Measurements from ENCODE around the gene DNASE1L3. TPM values are rescaled to one million over a fixed set of nuclear protein-coding genes. Genes with fewer than 3 reads are reported as not detected.
A peak's percentile ranks its signal among the peaks of the same experiment; 100 is the strongest.

The DNASE1L3 gene
- total and polyA plus RNA-seq, 3 experiments from 2014 or later, result not detected

DNA sequence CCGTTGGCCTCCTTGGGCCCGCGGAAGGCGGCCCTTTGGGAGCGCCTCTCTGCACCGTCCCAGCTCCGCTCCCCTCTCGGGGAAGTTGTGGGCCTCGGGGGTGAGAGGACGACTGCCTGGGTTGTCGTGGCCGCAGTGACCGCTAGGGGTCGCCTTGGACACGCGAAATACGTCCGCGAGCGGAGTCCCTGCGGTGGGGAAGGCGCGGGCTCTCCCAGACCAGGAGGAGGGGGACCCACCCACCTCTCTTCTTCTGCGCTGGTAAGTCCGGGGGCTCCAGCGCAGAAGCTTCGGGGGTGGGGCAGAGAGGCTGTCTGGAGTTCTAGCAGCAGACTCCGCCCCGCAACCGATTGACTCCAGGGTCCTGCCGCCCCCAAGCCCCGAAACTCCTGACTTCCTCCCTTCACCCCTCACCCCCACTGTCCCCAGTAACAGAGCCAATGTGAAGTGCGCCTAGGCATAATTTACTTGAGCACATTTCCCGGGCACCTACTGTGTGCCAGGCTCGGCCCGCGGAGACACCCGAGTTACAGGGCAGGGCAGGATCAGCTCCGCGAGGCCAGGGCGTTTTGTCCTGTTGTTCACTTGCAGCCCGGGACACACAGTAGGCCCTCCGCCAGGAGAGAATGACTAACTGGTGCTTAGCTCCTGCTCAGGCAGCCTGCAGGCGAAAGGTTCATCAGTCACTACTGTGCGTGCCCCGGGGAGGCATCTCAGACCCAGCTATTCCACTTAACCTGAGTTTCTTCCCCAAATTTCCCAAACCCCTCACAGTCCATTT is 32.8 kb downstream of the DNASE1L3 start:
- peaks cover 10% of the 10 kb centered on the region for H3K4me1 ChIP-seq (ENCODE audit: insufficient read depth, low read length)
- H3K27me3 ChIP-seq (ENCODE audit: insufficient read depth, low read length, poor library complexity, severe bottlenecking), result no peaks in the 10 kb centered on the region
- Mint-ChIP-seq H3K27ac (peak overlapping the region in 2 of 8 donors; percentile 33 to 48), H3K9me3 (no peaks in the 10 kb centered on the region), H3K4me3 (peak overlapping the region; percentile 61 to 89 (median 71)), H3K4me1 (peaks cover 7 to 18% (median 10%) of the 10 kb centered on the region in 3 donors), H3K36me3 (no peaks in the 10 kb centered on the region), H3K27me3 (peaks cover 0 to 5% of the 10 kb centered on the region in 2 donors)
- ChIA-PET POLR2A (no interaction called here), CTCF (interaction anchor here (0.6 to 2.7 kb wide), 21 partner anchors 8 to 354 kb away, joined by 3 to 31 read pairs (median 4); partner anchors contain the start of genes FLNB, HTD2 and RPP14)
- peak; percentile 72 to 89 (median 84) for DNase-seq
- H3K4me3 ChIP-seq (ENCODE audit: low read length), result peak overlapping the region; percentile 55
- no peaks in the 10 kb centered on the region for H3K36me3 ChIP-seq (ENCODE audit: insufficient read depth, low read length)
- H3K27ac ChIP-seq (ENCODE audit: low read depth, low read length), result no peak overlapping the region
- no peaks in the 10 kb centered on the region for H3K9me3 ChIP-seq (ENCODE audit: low read length)

DNA sequence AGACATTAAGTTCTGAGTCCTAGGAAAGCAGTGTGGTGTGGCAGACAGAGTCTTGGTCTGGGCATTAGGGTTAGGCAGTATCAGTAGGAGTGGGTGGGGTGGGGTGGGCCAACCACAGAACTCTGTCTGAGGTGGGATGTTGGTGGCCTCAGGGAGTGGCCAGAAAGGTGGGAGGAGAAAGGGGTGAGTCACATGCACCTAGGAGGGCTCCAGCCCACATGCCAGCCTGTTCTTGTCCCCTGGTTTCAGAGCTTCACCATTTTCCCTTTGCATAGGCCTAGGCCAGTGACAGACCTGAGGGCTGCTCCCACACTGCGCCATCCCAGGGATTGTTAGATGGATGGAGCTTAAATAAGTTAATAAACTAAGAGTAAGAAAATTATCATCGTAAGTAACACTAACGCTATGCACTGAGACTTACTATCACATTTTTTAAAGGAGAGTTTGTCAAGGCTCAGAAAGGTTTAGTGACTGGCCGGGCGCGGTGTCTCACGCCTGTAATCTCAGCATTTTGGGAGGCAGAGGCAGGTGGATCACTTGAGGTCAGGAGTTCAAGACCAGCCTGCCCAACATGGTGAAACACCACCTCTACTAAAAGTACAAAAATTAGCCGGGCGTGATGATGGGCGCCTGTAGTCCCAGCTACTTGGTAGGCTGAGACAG is 33.8 kb downstream of the DNASE1L3 start:
- Mint-ChIP-seq H3K4me3 (peak overlapping the region in 3 of 7 donors; percentile 68 to 89 (median 78)), H3K36me3 (peaks cover 0 to under 1% (median 0%) of the 10 kb centered on the region in 3 donors), H3K27me3 (peaks cover 0 to 5% of the 10 kb centered on the region in 2 donors), H3K4me1 (peaks cover 7 to 18% (median 10%) of the 10 kb centered on the region in 3 donors), H3K27ac (no peak overlapping the region), H3K9me3 (no peaks in the 10 kb centered on the region)
- Histone ChIP-seq H3K4me3 (ENCODE audit: low read length) (no peak overlapping the region), H3K9me3 (ENCODE audit: low read length) (no peaks in the 10 kb centered on the region), H3K27me3 (ENCODE audit: insufficient read depth, low read length, poor library complexity, severe bottlenecking) (no peaks in the 10 kb centered on the region), H3K36me3 (ENCODE audit: insufficient read depth, low read length) (no peaks in the 10 kb centered on the region), H3K27ac (ENCODE audit: low read depth, low read length) (no peak overlapping the region), H3K4me1 (ENCODE audit: insufficient read depth, low read length) (peaks cover 10% of the 10 kb centered on the region)
- no peak for DNase-seq
- ChIA-PET CTCF (interaction anchor here (0.6 to 2.7 kb wide), 21 partner anchors 9 to 451 kb away, joined by 3 to 31 read pairs (median 4); partner anchors contain the start of genes FLNB, HTD2 and RPP14), POLR2A (no interaction called here)

DNA sequence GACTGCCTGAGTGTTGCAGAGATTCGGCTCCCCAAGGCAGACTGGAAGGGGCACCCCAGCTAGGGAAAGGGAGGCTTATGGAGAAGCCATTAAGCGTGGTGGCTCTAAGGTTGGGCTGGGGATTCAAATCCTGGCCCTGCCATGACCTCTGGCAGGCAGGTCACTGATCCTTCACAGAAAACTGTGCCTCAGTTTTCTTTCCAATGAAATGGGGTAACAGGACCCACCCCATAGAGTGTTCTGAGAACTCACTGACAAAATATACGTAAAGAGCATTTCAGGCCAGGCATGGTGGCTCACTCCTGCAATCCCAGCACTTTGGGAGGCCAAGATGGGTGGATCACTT is 34.6 kb downstream of the DNASE1L3 start:
- Histone ChIP-seq H3K27me3 (ENCODE audit: insufficient read depth, low read length, poor library complexity, severe bottlenecking) (no peaks in the 10 kb centered on the region), H3K36me3 (ENCODE audit: insufficient read depth, low read length) (no peaks in the 10 kb centered on the region), H3K4me1 (ENCODE audit: insufficient read depth, low read length) (peaks cover 10% of the 10 kb centered on the region), H3K9me3 (ENCODE audit: low read length) (no peaks in the 10 kb centered on the region), H3K27ac (ENCODE audit: low read depth, low read length) (no peak overlapping the region), H3K4me3 (ENCODE audit: low read length) (no peak overlapping the region)
- peaks cover 0 to 5% (median 0%) of the 10 kb centered on the region in 3 donors for H3K36me3 Mint-ChIP-seq
- peak overlapping the region in 1 of 7 donors; percentile 46 for H3K4me3 Mint-ChIP-seq
- H3K27ac Mint-ChIP-seq, result no peak overlapping the region
- POLR2A ChIA-PET, result no interaction called here
- DNase-seq, result no peak
- peaks cover 0 to 5% of the 10 kb centered on the region in 2 donors for H3K27me3 Mint-ChIP-seq
- no peaks in the 10 kb centered on the region for H3K9me3 Mint-ChIP-seq
- CTCF ChIA-PET, result interaction anchor here (1.5 to 2.0 kb wide), 2 partner anchors 8 to 64 kb away, joined by 3 to 4 read pairs; no protein-coding TSS in a partner anchor
- peaks cover 7 to 18% (median 10%) of the 10 kb centered on the region in 3 donors for H3K4me1 Mint-ChIP-seq

DNA sequence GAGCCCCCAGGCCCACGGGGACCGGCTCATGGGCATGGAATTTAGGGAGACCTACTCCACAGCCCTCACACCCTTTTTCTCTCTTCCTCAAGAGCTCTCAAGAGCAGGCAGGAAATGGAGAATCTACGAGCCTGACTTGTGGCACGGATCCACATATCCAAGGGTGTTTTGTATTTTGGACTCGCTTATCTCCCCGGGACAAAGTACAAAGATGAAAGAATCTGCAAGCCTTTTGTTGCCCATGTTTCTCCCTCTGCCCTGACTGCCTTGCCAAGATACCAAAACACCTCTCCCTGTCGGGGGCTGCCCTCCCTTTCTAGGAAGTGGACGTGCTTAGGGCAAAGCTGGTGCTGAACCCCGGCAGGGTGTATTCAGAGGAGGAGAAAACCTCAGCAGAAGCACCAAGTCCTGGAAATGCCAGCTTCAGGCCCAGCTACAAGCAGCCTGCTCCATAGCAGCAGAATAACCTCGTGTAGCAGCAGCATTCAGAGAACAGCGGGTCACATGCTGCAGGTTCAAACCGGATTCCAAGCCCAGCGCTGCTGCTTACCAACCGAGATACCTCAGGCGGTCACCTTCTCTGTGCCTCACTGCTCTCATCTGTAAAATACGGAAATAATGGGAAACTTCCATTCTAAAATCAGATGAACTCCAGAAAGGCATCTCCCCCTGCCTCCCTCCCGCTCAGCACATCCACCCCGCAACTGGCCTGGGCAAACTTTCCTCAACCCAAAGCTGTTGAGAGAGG is 35.2 kb downstream of the DNASE1L3 start:
- ChIA-PET POLR2A (interaction anchor here (0.5 kb wide), 1 partner anchor 163 kb away, joined by 3 read pairs; no protein-coding TSS in a partner anchor), CTCF (interaction anchor here (1.5 to 2.0 kb wide), 2 partner anchors 8 to 65 kb away, joined by 3 to 4 read pairs; no protein-coding TSS in a partner anchor)
- Histone ChIP-seq H3K27me3 (ENCODE audit: insufficient read depth, low read length, poor library complexity, severe bottlenecking) (no peaks in the 10 kb centered on the region), H3K4me1 (ENCODE audit: insufficient read depth, low read length) (peaks cover 10% of the 10 kb centered on the region), H3K9me3 (ENCODE audit: low read length) (no peaks in the 10 kb centered on the region), H3K36me3 (ENCODE audit: insufficient read depth, low read length) (no peaks in the 10 kb centered on the region), H3K27ac (ENCODE audit: low read depth, low read length) (no peak overlapping the region), H3K4me3 (ENCODE audit: low read length) (no peak overlapping the region)
- Mint-ChIP-seq H3K4me1 (peaks cover 7 to 18% (median 10%) of the 10 kb centered on the region in 3 donors), H3K27ac (peak overlapping the region in 1 of 8 donors; percentile 47), H3K4me3 (no peak overlapping the region), H3K36me3 (peaks cover 0 to 5% (median 3%) of the 10 kb centered on the region in 3 donors), H3K9me3 (no peaks in the 10 kb centered on the region), H3K27me3 (peaks cover 0 to 5% of the 10 kb centered on the region in 2 donors)
- DNase-seq, result no peak

DNA sequence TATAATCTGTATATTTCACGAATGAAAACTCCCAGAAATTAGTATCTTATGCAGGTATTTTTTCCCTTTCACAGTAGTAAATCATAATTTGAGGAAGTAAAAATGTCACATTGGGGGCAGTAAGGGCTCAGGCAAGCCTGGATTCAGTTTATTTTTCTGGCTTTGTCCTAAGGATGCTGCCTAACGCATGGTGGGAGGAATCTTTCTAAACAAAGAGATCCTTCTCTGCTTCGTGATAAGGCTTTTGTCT is 35.7 kb downstream of the DNASE1L3 start:
- no peaks in the 10 kb centered on the region for H3K9me3 Mint-ChIP-seq
- no peak overlapping the region for H3K4me3 Mint-ChIP-seq
- ChIA-PET CTCF (interaction anchor here (1.5 kb wide), 1 partner anchor 9 kb away, joined by 3 read pairs; no protein-coding TSS in a partner anchor), POLR2A (interaction anchor here (0.5 kb wide), 1 partner anchor 164 kb away, joined by 3 read pairs; no protein-coding TSS in a partner anchor)
- Histone ChIP-seq H3K4me3 (ENCODE audit: low read length) (no peak overlapping the region), H3K36me3 (ENCODE audit: insufficient read depth, low read length) (no peaks in the 10 kb centered on the region), H3K9me3 (ENCODE audit: low read length) (no peaks in the 10 kb centered on the region), H3K4me1 (ENCODE audit: insufficient read depth, low read length) (peaks cover 10% of the 10 kb centered on the region), H3K27me3 (ENCODE audit: insufficient read depth, low read length, poor library complexity, severe bottlenecking) (no peaks in the 10 kb centered on the region), H3K27ac (ENCODE audit: low read depth, low read length) (no peak overlapping the region)
- peaks cover 0 to 9% (median 3%) of the 10 kb centered on the region in 3 donors for H3K36me3 Mint-ChIP-seq
- peaks cover 0 to 5% of the 10 kb centered on the region in 2 donors for H3K27me3 Mint-ChIP-seq
- H3K4me1 Mint-ChIP-seq, result peaks cover 7 to 18% (median 10%) of the 10 kb centered on the region in 3 donors
- H3K27ac Mint-ChIP-seq, result no peak overlapping the region
- DNase-seq, result no peak

DNA sequence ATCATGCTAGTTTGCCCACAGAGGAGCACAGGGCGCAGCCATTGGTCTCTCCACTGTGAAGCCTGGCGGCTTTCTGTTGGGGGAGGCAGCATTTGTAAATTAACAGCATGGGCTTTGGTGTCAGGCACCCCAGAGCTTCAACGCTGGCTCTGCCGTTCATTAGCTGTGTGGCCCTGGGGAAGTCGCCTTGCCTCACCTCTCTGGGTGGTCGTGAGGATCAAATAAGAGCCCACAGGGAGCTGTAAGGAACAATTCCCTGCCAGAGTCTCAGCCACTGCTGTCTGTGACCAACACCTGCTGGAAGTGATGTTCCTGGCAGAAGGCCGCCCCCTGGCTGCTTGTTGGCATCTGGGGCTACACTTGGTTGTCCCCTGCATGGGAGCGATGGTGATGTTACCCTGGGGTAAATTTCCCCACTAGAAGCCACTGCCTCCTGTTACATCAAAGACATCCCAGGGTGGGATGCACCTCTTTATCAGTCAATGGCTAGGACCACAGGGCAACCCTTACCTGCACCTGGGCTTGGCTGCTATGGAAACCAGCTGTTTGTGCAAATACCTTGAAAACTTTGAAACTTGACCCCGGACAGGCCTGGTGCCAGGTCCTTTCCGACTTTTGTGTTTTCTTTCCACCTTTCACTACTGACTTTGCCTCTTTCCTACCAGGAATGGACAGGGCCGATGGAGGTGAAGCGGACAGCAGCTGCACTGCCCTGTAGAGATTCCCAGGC is 36.9 kb downstream of the DNASE1L3 start:
- H3K36me3 Mint-ChIP-seq, result peaks cover 0 to 18% (median 3%) of the 10 kb centered on the region in 3 donors
- H3K4me1 Mint-ChIP-seq, result peaks cover 7 to 16% (median 9%) of the 10 kb centered on the region in 3 donors
- H3K9me3 ChIP-seq (ENCODE audit: low read length), result no peaks in the 10 kb centered on the region
- no peak overlapping the region for H3K4me3 ChIP-seq (ENCODE audit: low read length)
- ChIA-PET POLR2A (no interaction called here), CTCF (interaction anchor here (0.9 kb wide), 1 partner anchor 10 kb away, joined by 3 read pairs; no protein-coding TSS in a partner anchor)
- no peak overlapping the region for H3K27ac ChIP-seq (ENCODE audit: low read depth, low read length)
- H3K36me3 ChIP-seq (ENCODE audit: insufficient read depth, low read length), result no peaks in the 10 kb centered on the region
- no peak overlapping the region for H3K4me3 Mint-ChIP-seq
- DNase-seq, result peak in 1 of 5 donors; percentile 39
- no peaks in the 10 kb centered on the region for H3K9me3 Mint-ChIP-seq
- H3K4me1 ChIP-seq (ENCODE audit: insufficient read depth, low read length), result peaks cover 10% of the 10 kb centered on the region
- H3K27me3 Mint-ChIP-seq, result peaks cover 0 to 5% of the 10 kb centered on the region in 2 donors
- no peaks in the 10 kb centered on the region for H3K27me3 ChIP-seq (ENCODE audit: insufficient read depth, low read length, poor library complexity, severe bottlenecking)
- H3K27ac Mint-ChIP-seq, result no peak overlapping the region

DNA sequence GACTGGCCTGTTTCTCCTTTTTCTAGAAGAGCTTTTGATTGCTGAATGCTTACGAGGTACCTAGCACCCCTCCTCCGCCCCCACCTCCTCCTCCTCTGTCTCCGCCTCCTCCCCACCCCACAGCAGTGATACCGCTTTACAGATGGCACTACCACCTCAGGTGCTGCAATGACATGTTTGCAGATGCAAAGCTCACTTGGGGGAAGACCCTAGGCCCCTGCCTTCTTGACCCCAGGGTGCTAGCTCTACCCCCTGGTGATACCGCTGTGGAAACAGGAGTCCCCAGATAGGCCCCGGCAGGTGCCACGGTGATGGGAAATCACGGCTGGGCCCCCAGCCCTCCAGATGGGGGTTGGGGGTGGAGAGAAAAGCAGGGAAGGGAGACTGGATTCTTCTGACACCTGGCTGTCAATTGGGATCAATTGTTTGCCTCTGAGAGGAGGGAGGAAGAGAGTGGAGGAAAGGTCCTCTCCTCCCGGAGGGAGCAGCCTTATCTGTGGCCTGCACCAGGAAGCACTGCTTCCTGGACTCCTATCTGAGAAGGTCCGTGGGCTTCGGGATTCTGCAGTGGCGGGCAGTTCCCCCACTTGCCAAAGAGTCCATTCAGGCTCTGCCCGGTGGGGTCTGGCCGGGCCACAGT is 37.6 kb downstream of the DNASE1L3 start:
- Histone ChIP-seq H3K4me1 (ENCODE audit: insufficient read depth, low read length) (peaks cover 3% of the 10 kb centered on the region), H3K27ac (ENCODE audit: low read depth, low read length) (no peak overlapping the region), H3K4me3 (ENCODE audit: low read length) (no peak overlapping the region), H3K36me3 (ENCODE audit: insufficient read depth, low read length) (no peaks in the 10 kb centered on the region), H3K9me3 (ENCODE audit: low read length) (no peaks in the 10 kb centered on the region), H3K27me3 (ENCODE audit: insufficient read depth, low read length, poor library complexity, severe bottlenecking) (no peaks in the 10 kb centered on the region)
- Mint-ChIP-seq H3K4me3 (no peak overlapping the region), H3K4me1 (peaks cover 2 to 9% (median 3%) of the 10 kb centered on the region in 3 donors), H3K9me3 (no peaks in the 10 kb centered on the region), H3K27ac (no peak overlapping the region), H3K27me3 (peaks cover 0 to 5% of the 10 kb centered on the region in 2 donors), H3K36me3 (peaks cover 0 to 21% (median 4%) of the 10 kb centered on the region in 3 donors)
- ChIA-PET POLR2A (no interaction called here), CTCF (interaction anchor here (0.9 to 1.0 kb wide), 2 partner anchors 9 to 10 kb away, joined by 3 to 4 read pairs; no protein-coding TSS in a partner anchor)
- no peak for DNase-seq

All from CD8-positive, alpha-beta memory T cell (primary cell).